ENCODE data around the gene DEUP1.

Gene DEUP1

DNA sequence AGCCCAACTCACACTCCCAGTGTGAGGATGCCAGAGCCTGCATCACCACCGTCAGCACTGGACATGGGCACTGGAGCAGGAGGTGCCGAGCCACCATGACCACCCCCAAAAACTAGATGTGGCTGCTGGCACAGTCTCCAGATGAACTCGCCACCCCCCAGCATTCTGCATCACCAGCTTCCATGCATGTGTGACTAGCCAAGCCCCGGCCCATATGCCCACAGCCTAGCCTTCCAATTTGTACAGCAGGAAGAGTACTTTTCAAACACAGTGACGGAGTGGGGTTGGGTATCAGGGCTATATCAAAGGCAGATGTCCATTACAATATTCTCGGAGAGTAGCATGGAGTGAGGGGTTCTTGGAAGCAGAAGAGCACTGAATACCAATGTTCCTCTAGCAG lies 149.7 kb downstream of the DEUP1 start:
- DNase-seq (ENCODE audit: low spot score): no peak

DNA sequence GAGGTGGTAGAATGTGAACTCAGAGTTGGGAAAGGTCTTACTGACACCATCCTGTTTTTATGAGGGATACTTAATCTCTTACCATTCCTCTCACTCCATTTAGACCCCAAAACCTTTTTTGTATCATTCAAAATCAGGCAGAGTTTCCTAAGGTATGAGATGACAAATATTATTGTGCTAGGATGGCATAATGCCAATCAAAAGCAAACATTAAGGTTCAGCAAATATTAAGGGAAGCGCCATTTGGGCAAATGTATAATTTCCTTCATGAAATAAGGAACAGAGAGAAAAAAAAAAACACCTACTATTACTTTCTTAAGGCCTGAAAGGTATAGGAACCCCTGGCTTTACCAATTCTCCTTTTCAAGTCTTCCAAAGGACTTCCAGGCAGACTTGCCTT lies 150.2 kb downstream of the DEUP1 start:
- DNase-seq (ENCODE audit: low spot score): no peak

DNA sequence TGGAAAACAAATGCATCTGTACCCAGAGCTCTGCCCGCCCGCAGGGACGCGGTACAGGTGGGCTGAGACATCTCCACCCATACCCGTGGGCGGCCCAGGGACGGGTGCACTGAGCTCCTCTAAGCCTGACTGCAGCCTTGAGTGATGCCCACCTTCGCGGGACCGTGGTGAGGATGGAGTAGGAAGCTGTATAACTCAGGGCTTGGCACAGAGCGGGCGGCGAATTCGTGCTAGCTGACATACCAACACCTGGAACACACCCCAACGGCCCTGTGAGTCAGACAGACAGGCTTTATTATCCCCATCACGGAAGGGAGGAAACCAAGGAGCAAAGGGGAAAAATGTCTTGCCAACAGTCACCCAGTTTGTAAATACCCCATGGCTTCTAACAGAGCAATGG lies 150.7 kb downstream of the DEUP1 start:
- DNase-seq (ENCODE audit: low spot score): no peak

DNA sequence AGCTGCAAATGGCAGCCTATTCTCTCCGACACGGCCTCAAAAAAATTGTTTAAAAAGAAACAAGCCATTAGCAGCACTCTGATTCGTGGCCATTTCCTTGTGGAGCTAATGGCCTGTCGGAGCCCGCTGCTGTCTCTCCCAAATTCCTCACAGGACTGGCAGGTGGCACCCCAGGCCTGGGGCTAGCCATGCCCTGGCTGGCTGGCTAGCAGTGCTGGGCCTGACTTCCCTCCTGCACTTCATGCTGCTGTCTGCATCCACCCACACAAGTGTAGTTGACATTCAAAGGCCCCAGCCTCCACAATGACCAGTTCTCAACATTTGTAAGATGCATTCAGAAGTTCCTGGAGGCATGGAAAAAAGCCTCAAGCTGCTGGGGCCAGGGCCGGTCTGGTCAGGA lies 151.2 kb downstream of the DEUP1 start:
- no peak for DNase-seq (ENCODE audit: low spot score)

DNA sequence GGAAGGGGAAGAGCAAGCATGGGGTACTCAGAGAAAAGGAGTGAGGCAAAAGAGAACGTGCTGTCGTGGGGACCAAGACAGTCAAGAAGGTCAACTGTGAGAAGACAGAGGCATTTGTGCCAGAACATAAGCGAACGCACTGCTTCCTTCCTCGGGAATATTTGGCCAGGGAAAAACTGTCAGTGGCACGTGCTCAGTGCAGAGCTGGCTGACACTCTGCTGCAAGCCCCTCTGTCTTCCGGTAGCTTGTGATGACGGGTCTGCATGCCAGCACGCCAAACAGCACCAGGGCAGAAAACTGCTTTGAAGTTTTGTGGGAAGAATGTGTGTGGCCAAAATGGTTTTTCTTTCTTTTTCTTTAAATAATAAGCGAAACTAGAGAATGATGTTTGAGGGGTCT lies 152.0 kb downstream of the DEUP1 start:
- no peak for DNase-seq (ENCODE audit: low spot score)

DNA sequence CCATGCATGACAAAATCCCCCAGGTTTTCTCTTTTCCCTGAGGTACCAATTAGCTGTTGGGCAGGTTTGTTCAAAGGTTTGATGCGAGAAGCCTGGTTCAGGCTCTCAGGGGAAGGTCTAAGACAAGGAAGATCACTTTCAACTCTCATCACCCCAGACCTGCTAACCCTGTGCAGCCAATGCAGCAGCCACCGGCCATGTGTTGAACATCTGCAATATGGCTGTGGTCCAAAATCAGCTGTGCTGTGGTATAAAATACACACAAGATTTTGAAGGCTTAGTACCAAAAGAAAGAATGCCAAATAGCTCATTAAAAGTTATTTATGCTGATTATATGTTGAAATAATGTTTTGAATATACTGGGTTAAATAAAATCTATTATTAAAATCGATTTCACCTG lies 154.2 kb downstream of the DEUP1 start:
- no peak for DNase-seq (ENCODE audit: low spot score)

DNA sequence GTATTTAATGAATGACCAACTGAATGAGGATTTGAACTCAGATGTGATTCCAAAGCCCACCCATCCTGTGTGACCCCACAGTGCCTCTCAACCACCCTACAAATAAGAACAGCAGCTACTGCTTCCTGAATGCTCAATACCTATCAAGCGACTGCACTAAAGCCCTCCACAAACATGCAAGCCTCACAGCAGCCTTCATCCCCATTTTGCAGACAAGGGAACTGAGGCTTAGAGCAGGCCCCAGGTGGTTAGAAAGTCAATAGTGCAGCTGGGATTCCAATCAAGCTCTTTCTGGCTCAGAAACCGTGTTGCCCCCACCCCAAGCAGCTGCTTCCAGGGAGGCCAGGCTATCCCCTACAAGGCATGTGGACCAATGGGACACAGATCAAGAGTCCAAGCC lies 155.4 kb downstream of the DEUP1 start:
- no peak for DNase-seq (ENCODE audit: low spot score)

DNA sequence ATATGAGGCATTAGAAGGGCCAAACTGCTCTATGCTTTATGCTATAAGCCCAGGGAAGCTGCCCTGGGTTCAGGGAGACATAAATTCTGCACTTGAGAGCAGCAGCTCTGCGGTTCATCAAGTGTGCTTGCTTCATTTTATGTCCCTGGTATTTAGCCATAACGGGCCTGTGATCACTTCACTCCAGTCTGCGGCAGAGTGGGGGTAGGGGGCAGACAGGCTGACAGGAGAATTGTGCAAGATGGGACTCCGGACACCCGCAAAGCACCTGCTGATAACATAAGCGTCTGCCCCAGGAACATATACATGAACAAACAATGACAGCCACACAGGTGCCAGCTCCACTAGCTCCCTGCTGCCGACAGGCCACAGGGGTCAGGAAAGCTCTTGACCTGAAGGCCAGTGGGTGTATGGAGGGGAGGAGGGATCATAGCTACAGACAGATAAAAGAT lies 156.5 kb downstream of the DEUP1 start:
- no peak for DNase-seq (ENCODE audit: low spot score)

Data from D341Med (cell line).